ENCODE results near the gene FAM89B.
"Not testable (repeated sequence)": the region's sequence is repeated elsewhere in the genome, so short reads cannot be mapped to it uniquely, and the experiment has no call there.

FAM89B gene

DNA sequence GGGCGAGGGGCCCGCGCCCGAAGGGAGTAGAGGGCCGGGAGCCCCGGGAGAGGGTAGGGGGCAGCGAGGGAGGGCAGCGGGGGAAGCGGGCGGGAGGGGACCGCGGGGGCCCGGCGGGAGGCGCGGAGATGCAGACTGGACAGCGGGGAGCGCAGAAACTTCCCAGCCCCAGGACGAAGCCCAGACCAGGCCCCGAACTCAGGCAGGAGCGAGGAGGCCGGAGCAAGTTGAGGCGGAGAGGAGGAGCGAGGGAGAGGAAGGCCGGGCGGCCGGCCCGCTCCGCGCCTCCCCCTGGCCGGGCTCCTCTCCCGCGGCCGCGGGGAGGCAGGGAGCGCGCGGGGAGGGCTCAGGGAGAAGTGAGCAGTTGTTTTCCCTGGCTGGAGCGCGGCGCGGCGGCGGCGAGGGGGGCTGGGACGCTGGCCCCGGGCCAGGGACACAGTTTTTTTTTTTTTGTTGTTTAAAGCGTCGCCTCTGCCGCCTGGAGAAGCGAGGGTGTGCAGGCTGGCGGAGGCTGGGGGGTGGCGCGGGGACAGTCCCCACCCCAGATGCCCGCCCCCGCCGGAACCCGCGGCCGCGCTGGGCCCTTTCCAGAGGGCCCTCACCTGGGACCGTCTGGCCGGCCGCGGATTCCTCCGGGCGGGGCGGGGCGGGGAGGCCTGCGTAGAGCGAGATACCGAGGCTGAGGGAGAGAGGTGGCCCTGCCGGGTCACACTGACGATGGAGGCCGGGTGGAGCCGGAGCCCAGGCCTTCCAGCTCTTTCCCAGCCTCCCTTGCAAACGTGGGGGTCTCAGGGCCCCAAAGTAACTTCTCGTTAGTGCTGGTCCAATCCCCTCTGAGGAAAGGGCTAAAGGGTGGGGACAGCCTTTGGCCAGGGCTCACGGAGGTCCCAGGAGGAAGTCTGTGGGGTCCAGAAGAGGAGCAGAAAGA lies 14.1 kb upstream of the FAM89B start, which contains the start of gene LTBP3:
Gene LTBP3 (minus strand): TSS at position 358 of the 928 bp plus-strand sequence. CDS start 400 bp downstream, outside the sequence.
- DNase-seq = no peak

DNA sequence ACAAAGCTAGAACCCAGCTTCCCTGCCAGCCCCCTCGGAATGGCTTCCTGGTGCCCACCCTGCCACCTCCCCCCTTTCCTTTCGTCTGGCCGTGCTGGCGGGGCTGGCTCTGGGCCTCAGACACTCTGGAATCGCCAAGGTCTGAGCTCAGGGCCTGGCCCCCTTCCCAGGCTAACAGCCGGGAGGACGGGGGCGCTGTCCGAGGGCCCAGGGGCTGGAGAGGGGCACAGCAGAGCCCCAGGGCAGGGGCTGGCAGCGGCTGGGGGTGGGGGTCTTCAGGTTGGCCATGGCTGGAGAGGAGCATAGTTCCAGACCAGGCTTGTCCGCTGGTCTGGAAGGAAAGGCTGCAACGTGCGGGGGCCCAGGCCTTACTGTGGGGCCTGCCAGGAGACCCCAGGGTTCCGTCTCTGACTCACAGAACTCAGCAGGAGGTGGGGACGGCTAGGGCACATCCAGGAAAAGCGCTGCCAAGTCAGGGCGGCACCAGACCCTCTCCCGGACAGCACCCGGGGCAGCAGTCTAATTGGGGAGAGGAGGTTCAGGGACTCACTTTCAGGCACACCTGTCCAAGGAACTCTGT lies 13.3 kb upstream of the FAM89B start:
- DNase-seq = no peak

DNA sequence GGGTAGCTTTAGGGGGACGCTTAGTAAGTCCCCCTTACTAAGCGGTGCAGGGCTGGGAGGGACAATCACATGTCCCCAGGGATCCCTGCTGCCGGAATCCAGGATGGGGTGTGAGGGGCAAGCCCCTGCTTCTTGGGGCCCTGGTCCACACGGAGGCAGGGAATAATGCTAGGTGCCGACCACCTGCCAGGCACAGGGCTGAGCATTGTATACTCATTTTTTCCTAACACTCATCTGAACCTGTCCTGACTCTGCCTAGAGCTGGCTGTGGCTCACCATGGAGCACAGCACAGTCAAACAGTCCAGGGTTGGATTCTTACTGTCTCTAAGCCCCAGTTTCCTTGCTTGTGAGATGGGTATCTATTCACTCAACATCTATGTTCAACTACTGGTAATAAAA lies 12.8 kb upstream of the FAM89B start:
- DNase-seq = no peak

DNA sequence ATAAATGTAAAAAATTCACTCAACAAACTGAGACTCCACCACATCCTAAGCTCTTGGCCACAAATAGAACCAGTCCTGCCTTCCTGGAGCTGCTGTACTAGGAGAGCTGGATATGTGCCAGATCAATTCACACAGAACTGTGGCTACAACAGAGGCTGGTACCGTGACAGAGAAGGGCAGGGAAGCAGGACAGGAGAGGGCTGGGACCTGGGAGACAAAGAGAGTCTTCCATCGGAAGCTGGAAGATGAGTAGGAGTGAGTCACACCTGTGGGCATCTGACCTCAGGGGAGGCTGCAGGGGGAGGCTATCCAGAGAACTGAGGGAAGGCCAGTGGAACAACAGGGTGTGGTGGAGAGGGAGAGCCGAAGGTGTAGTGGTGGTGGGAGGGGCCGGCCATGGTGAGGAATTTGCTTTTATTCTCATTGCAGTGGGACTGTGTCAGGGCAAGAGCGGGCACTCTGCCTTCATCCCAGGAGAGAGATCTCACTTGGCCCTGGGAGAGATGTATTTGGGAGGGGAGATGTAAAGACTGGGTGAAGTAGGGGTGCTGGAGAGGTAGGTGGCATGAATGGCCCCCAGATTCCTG lies 12.3 kb upstream of the FAM89B start:
- DNase-seq = no peak

DNA sequence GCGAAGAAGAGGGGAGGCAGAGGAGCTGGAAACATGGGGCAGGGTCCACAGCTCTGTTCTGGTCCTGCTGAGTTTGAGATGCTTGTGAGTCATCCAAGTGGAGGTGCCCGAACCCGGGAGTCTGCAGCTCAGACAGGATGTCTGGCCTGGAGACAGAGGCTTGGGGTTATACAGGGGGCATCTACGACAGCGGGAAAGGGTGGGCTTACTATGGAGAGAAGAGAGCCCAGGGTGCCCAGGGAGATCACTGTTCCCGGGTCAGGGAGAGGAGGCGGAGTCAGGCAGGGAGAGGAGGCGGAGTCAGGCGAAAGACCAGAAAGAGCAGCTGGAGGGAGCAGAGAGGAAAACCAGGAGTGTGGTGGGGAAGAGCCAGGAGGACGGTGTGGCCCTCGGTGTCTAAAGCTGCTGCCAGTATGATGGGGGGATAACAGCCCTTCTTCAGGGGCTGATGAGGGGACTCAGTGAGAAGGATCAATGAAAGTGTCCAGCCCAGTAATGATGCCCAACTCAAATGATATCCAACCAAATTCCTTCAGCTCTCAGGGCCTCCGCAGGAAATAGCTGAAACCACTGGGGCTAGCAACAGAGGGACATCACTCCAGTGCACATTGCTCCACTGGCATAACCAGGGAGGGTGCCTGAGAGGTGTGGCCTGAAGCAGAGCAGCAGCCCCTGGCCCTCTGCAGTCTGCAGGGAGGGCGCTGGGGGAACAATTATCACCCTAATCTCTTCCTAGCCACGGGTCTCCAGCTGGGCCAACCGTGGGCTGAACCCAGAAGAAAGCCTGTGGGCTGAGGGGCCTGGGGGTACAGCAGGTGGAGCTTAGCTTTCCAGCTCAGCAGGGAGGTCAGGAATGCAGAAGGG lies 11.6 kb upstream of the FAM89B start:
- DNase-seq = no peak

DNA sequence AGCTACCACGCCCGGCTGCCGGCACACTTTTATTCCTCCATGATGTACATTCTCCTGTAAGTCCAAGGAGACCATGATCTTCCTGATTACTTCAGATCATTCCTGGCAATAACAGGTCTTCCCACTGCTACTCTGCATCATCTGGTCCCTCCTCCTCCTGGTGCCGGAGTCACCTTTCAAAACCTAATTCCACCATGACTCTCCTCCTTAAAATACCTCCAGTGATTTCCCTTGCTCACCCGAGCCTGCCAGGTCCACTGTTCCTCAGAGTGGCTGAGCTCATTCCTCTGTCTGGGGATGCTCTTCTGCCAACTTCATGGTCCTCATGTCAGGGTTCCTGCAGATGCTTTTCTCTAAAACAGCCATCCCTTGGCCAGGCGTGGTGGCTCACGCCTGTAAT lies 10.3 kb upstream of the FAM89B start:
- no peak for DNase-seq

DNA sequence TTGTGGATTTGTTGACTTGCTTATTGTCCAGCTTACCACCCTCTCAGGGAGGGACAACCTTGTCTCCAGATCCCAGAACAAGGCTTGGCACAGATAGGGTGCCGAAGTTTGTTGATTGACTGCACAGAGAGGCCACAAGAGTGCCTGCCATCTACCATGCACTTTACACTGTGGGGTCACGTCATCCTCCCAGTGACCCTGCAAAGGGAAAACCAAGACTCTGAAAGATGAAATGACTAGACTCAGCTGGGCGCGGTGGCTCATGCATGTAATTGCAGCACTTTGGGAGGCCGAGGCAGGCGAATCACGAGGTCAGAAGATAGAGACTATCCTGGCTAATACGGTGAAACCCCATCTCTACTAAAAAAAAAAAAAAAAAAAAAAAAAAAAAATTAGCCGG lies 9.6 kb upstream of the FAM89B start:
- DNase-seq = no peak

DNA sequence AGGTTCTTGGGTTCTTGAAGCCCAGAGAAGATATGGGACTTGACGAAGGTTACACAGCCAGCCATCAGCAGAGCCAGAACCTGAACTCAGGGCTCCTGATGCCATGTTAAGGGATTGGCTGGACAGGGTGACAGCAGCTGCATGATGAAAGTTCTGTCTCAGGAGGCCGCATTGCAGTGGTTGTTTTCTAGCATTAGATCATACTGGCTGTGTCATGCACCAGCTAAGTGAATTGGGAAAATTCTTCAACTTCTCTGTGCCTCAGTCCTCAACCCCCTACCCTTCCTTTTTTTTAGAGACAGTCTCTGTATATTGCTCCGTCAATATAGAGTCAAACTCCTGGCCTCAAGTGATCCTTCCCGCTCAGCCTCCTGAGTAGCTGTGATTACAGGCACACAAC lies 8.7 kb upstream of the FAM89B start:
- no peak for DNase-seq

DNA sequence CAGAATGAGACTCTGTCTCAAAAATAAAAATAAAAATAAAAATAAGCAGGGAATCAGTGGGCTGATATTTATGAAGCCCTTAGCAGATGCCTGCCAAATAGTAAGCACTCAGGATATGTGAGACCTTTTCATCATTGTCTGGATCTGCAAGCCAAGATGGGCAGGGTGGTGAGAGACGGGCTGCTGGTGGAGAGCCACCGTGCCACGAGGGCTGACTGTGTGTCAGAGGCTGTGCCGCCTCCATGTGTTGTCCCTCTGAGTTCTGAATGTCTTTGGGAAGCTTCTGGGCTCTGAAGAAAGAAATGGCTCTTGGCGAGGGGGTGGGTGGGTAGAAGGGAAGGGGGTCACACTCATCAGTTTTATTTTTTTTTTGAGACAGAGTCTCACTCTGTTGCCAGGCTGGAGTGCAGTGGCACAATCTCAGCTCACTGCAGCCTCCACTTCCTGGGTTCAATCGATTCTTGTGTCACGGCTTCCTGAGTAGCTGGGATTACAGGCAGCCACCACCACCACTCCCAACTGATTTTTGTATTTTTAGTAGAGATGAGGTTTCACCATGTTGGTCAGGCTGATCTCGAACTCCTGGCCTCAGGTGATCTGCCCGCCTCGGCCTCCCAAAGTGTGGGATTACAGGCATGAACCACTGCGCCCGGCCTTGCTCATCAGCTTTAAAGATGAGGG lies 7.3 kb upstream of the FAM89B start:
- DNase-seq = not testable (repeated sequence)

DNA sequence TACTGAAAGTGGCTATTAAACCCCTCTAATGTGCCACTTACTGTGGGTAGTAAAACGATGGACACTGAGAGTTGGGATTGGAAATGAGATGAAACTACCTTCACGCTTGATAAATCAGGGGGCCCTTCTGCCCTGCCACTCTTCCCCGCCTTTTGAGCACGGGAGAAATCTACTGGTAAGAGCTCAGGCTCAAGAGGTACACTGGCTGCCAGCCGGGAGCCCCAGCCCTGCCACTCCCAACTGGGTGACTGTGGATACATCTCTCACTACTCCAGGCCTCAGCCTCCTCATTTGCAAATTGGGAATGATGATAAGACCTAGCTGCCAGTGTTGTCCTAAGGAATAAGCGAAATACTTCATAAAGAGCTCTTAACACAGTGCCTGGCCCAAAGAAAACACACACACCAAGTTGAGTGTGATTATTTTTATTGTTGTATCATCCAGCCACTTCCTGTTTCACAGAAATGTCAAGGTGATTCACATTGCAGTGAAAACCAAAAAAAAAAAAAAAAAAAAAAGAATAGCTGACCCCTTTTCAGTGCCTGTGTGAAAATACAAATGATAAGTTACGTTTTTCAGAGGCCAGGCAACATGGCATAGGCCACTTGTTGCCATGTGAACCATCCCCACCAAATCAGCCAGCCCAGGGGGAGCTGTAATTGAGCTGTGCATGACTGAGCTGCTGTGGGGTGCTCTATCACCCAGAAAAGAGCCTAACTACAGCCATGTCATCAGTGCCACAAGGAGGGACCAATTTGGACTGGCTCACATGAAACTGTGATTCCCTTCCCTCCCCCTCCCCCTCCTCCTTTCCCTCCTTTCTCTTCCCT lies 6.5 kb upstream of the FAM89B start:
- no peak for DNase-seq

DNA sequence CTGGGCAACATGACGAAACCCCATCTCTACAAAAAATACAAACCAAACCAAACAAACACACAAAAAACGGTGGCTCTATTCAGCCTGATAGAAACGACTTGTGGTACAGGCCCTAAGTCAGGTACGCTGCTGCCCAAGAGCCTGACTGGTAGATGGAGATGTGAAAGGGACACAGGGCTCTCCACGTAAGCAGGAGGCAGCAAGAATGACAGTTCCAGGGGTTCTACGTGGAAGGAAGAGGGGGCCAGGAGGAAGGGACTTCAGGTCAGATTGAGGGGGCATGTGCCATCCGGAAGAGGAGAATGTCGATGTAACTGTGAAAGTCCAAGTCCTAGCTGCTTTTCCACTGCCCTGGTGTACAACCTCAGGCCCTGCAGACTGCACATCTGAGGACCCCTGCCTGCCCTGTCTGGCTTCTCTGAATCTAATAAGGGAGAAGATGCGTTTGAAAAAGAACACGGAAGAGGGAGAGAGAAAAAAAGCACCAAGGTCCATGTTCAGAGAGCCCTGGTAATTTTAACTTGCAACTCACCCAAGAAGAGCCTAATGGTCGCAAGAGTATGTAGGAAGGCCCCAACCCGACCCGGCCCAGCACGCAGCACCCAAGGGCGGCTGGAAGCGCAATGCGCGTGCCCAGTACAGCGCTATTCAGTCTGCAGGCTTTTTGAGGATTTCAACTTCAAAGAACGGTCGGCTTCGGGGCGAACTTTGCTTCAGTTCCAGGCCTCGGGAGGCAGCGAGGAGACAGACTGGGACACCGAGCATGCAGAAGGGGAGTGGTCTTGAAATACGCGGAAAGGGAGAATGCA lies 3.0 kb upstream of the FAM89B start:
- DNase-seq = no peak

DNA sequence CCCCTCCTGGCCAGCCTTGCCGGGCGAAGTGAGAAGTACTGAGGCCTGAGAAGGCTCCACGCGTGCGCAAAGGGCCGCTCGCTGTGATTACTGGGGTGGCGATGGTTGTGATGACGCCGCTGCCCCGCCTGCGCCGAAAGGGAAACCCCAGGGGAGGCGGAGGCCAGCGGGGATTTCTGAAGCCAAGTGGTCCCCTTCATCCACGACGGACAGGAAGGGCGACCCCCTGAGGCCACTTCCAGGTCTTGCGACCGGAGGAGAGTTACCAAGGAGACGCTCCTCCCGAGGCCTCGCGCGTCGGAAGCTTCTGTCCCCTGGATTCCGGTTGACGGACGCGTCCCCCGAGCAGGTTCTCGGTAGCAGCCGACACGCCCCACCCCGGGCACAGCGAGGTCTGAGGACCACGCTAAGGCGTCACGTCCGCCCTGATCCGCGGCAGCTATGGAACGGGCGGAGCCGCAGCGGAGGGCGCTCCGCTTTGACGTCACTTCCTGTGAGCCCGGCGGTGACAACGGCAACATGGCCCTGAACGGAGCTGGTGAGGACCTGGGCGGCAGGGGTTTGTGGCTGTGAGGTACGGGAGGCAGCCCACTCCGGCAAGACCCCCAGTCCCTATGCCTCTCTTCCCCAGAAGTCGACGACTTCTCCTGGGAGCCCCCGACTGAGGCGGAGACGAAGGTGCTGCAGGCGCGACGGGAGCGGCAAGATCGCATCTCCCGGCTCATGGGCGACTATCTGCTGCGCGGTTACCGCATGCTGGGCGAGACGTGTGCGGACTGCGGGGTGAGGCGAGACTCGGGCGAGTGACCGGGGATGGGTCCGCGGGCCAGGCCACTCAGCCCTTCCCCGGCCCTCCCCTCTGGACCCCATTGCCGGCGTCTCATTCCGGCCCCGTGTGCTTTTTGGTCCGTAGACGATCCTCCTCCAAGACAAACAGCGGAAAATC lies 2.1 kb upstream of the FAM89B start, which contains the start of gene ZNRD2:
Gene ZNRD2 (plus strand): TSS at position 505 of the 946 bp plus-strand sequence. CDS start 15 bp downstream, at position 520.
- peak; percentile 99 for DNase-seq

DNA sequence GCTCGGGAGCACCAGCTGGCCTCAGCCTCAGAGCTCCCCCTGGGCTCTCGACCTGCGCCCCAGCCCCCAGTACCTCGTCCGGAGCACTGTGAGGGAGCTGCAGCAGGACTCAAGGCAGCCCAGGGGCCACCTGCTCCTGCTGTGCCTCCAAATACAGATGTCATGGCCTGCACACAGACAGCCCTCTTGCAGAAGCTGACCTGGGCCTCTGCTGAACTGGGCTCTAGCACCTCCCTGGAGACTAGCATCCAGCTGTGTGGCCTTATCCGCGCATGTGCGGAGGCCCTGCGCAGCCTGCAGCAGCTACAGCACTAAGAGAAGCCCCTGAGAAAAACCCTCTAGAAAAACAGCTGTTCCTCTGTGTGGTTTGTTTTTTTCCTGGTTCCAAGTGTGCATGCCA lies 918 bp upstream of the FAM89B start:
- DNase-seq = no peak

DNA sequence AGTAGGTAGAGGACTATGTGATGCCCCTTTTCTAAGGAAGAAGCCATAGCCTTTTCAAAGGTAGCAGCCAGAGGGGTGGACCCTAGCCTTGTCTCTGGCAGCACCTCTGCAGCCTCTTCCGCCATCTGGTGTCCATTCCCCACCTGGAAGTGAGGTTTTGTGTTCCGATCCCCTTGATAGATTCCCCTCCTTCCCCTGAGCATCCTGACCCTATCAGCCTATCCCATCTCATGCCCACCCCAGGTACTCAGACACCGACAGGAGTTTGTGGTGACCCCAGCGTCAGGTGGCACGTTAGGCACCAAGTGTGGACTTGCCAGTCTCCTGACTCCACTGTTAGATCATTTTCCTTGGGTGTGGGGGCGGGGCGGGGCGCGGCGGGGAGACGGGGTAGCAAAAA lies 398 bp upstream of the FAM89B start:
- no peak for DNase-seq

DNA sequence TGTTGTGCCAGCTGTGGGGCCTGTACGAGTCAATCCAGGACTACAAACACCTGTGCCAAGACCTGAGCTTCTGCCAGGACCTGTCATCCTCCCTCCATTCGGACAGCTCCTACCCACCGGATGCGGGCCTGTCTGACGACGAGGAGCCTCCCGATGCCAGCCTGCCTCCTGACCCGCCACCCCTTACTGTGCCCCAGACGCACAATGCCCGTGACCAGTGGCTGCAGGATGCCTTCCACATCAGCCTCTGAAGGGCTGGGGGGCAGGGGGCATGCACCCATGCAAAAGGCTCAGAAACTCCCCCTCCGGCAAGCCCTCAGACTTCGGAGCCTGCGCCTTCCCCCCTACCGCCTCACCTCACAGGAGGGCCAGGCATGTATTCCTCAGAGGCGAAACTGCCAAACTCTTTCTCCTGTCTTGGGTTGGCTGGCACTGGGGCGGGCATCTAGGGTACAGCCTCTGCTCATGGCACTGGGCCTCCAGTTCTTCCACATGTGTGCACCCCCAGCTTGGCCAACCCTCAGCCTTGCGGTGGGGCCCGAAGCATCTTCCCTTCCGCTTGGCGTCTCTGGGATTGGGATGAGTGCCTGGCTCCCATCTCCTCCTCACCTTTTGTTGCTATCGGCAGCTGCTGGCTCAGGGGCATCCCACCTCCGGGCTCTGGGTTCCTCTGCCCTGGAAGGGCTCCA lies 1.2 kb downstream of the FAM89B start:
- no peak for DNase-seq

DNA sequence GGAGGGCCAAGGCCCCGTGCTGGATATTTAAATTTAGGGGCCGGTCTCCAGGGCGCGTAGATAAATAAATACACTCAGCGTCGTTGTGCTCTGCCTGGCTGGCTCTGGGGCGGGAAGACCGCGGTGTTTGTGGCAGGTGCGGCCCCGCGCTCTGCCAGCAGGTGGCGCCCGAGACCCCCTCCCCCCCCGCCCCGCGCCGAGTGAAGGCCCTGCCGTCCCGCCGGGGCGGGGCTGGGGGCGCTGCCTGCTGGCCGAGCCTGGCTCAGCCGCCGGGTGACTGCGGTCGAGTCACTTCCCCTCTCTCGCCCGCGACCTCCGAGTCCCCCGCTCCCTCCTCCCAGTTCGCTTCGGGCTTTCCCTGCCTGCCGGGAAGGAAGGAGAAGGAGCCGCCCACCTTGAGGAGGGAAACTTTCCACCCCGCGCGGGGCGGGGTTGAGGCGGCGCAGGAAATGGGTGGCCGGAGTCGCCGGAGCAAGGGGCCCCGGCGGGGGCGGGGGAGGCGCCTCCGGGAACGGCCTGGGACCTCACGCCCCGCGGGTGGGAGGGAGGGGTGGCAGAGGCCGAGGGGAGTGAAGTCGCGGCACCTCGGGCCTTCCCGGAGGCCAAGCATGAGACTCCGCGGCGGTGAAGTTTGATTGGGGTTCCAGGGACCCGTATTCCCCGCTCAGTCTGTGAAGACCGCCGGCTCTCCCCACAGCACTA lies 1.9 kb downstream of the FAM89B start:
- peak; percentile 95 for DNase-seq

DNA sequence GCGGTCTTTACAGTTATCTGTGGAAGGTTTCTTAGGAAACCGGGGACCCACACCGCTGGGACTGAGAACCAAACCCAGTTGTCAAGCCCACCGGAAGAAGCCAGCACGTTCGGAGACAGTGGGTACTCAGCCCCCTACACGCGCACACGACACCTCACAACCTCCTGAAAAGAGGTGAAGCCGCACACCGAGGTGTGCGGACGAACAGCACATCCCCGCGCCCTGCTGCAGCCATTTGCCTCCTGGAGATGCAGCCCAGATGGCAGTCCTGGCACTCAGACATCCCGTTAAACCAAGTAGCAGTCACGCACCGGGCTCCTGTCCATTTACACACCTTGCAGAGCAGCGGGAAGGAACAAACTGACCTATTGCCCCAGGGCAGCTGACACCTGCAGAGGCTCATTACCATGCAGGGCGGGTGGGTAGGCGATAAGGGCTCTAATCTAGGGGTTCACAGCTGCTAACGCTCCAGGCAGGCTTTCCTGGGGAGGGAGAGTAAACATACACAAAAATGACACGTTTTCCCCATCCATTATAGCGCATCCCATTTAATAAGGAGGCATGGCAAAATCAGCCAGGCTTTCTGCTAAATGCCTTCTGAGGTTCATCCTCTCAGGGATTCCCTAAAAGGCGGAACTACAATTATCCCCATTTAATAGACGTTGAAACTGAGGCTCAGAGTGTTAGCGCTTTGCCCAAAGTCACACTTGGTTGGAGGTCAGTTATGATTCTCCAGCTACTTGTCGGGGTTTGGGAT lies 2.7 kb downstream of the FAM89B start:
- DNase-seq = no peak

Measured in stimulated activated CD8-positive, alpha-beta memory T cell treated with anti-CD3 and anti-CD28 coated beads, Interleukin-4, amount 100 ng/mL, for 48 hours (primary cell).